Muscle layer of colon (tissue), 2 donors: ENCODE measurements around the gene NR5A2.
"Not testable (repeated sequence)": the region's sequence is repeated elsewhere in the genome, so short reads cannot be mapped to it uniquely, and the experiment has no call there.

Experiments
- H3K27ac ChIP-seq: one replicate; pipeline ENCODE4 v1.7.0; 2013; ENCODE audit warnings: low read depth, mild to moderate bottlenecking, low read length, moderate library complexity
- H3K27me3 ChIP-seq, 2 donors: one replicate each; pipeline ENCODE4 v1.7.0; 2013; ENCODE audit warnings: low read length in 2 of 2, mild to moderate bottlenecking in 2 of 2; ENCODE audit not compliant: insufficient read depth in 2 of 2, control insufficient read depth in 1 of 2
- H3K36me3 ChIP-seq: one replicate; pipeline ENCODE4 v1.7.0; 2013; ENCODE audit warnings: mild to moderate bottlenecking, low read length; ENCODE audit not compliant: insufficient read depth
- H3K4me1 ChIP-seq: one replicate; pipeline ENCODE4 v1.7.0; 2013; ENCODE audit warnings: mild to moderate bottlenecking, low read length; ENCODE audit not compliant: insufficient read depth
- H3K4me3 ChIP-seq, 2 donors: one replicate each; pipeline ENCODE4 v1.7.0; 2013; ENCODE audit warnings: low read length in 2 of 2, low read depth in 1 of 2, mild to moderate bottlenecking in 1 of 2, moderate library complexity in 1 of 2
- H3K9ac ChIP-seq: one replicate; pipeline ENCODE4 v1.7.0; 2013; ENCODE audit warnings: low read length
- H3K9me3 ChIP-seq: one replicate; pipeline ENCODE4 v1.7.0; 2013; ENCODE audit warnings: mild to moderate bottlenecking, low read length
- donor health status: abdominal sarcoma.
- donor health status: Adenocarcinoma of cecum.

NR5A2 gene

DNA sequence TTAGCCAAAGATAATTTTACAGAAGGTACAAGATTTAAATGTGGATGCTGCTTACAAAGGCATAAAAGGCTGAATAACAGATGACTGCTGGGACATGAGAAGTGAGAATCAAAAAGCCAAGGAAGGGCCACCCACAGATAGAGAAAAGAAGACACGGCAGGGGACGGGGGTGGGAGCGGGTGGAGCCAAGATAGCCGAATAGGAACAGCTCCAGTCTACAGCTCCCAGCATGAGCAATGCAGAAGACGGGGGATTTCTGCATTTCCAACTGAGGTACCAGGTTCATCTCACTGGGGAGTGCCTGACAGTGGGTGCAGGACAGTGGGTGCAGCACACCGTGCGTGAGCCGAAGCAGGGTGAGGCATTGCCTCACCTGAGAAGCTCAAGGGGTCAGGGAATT, 157.7 kb downstream of the NR5A2 start:
- H3K27me3 ChIP-seq, H3K4me3 ChIP-seq, H3K36me3 ChIP-seq, H3K9ac ChIP-seq, H3K9me3 ChIP-seq, H3K27ac ChIP-seq: not testable (repeated sequence)
- peaks cover 11% of the 10 kb centered on the region for H3K4me1 ChIP-seq

GRCh38 chr1:200187332-200187731, 159.8 kb downstream of the NR5A2 start:
- H3K9me3 ChIP-seq, H3K4me3 ChIP-seq, H3K27ac ChIP-seq, H3K9ac ChIP-seq, H3K36me3 ChIP-seq, H3K27me3 ChIP-seq: not testable (repeated sequence)
- H3K4me1 ChIP-seq = peaks cover 11% of the 10 kb centered on the region

DNA sequence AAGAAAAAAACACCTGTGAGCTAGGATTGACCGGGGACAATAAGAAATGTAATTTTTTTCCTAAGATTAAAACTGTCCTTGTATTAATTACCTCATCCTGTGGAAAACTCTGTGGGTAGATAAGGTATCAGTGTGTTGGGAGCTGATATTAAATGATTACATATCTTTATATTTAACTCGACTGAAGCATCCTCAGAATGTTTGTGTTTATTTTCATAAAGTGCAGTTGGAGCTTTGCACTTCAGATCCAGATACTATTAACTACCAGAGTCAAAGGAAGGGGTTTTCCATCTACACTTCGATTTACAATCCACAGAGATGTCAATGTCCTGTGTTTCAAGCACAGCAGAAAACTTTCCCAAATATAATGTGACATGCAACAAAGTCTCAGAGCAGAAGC, 164.5 kb downstream of the NR5A2 start:
- no peak overlapping the region for H3K27ac ChIP-seq
- H3K9ac ChIP-seq = no peak overlapping the region
- no peaks in the 10 kb centered on the region for H3K9me3 ChIP-seq
- no peaks in the 10 kb centered on the region for H3K36me3 ChIP-seq
- no peaks in the 10 kb centered on the region for H3K27me3 ChIP-seq
- H3K4me3 ChIP-seq = no peak overlapping the region
- no peaks in the 10 kb centered on the region for H3K4me1 ChIP-seq

DNA sequence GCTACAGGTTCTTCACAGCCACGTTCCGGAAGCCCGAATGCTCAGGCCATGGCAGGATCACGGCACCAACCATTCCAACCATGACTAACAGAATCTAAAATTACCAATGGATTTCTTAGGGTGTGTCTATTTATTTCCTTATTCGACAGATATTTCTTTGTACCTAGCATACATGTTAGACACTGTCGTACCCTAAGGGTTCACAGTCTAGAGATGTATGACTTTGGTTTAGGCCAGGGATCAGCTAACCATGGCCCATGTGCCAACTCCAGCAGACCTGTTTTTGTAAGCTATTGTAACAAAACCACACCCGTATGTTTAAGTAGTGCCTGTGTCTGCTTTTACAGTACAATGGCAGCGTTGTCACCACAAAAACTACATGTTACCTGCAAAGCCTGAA, 167.0 kb downstream of the NR5A2 start:
- H3K9ac ChIP-seq = no peak overlapping the region
- H3K27me3 ChIP-seq = no peaks in the 10 kb centered on the region
- no peak overlapping the region for H3K4me3 ChIP-seq
- no peaks in the 10 kb centered on the region for H3K36me3 ChIP-seq
- H3K27ac ChIP-seq = no peak overlapping the region
- no peaks in the 10 kb centered on the region for H3K4me1 ChIP-seq
- H3K9me3 ChIP-seq = no peaks in the 10 kb centered on the region

DNA sequence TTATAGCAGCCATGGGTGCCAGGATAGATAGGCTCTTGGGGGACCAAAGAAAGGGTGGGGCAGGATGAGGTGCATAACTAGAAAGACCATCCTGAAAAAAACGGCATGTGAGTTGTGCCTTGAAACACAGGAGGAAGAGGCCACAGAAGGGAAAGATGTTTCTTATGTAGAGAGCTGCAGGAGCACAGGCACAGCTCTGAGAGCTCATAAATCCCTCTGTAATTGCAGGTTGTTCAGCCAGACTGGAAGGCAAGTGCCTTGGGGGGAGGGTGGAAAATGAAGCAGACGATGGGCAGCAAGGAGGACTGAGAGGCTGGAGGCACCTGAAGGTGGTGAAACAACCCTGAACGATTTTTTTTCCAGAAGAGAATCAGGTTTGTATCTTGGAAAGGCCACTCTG, 170.7 kb downstream of the NR5A2 start:
- H3K9ac ChIP-seq = no peak overlapping the region
- no peak overlapping the region for H3K27ac ChIP-seq
- H3K27me3 ChIP-seq = no peaks in the 10 kb centered on the region
- no peaks in the 10 kb centered on the region for H3K36me3 ChIP-seq
- no peaks in the 10 kb centered on the region for H3K4me1 ChIP-seq
- no peaks in the 10 kb centered on the region for H3K9me3 ChIP-seq
- H3K4me3 ChIP-seq = no peak overlapping the region

- H3K27me3 ChIP-seq = no peaks in the 10 kb centered on the region
- no peak overlapping the region for H3K27ac ChIP-seq
- no peaks in the 10 kb centered on the region for H3K4me1 ChIP-seq
- no peak overlapping the region for H3K9ac ChIP-seq
- no peaks in the 10 kb centered on the region for H3K36me3 ChIP-seq
- no peaks in the 10 kb centered on the region for H3K9me3 ChIP-seq
- H3K4me3 ChIP-seq = no peak overlapping the region
These were observed 177.9 kb downstream of the NR5A2 start for GRCh38 chr1:200205216-200205995.

DNA sequence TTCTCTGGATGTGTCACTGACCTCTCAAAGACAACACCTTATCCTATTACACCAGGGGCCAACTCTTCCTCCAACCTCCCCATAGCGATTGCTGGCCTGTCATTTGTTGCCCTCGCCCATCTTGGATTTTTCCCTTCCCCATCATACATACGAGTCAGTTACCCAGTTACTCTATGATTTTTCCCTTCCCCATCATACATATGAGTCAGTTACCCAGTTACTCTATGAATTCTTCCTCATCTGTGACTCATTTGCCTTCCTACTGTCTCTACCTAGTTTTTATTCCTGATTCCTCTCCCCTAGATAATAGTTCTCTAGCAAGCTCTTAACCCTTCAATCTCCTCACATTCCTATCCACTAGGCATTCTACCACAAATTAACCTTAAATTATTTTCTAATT, 178.8 kb downstream of the NR5A2 start:
- Histone ChIP-seq H3K36me3 (no peaks in the 10 kb centered on the region), H3K9me3 (no peaks in the 10 kb centered on the region), H3K27me3 (no peaks in the 10 kb centered on the region), H3K4me1 (no peaks in the 10 kb centered on the region), H3K27ac (no peak overlapping the region), H3K4me3 (no peak overlapping the region), H3K9ac (no peak overlapping the region)

- Histone ChIP-seq H3K36me3 (no peaks in the 10 kb centered on the region), H3K4me1 (no peaks in the 10 kb centered on the region), H3K4me3 (no peak overlapping the region), H3K9ac (no peak overlapping the region), H3K27me3 (no peaks in the 10 kb centered on the region), H3K9me3 (no peaks in the 10 kb centered on the region), H3K27ac (no peak overlapping the region)
These were observed 179.3 kb downstream of the NR5A2 start for GRCh38 chr1:200206761-200207160.

DNA sequence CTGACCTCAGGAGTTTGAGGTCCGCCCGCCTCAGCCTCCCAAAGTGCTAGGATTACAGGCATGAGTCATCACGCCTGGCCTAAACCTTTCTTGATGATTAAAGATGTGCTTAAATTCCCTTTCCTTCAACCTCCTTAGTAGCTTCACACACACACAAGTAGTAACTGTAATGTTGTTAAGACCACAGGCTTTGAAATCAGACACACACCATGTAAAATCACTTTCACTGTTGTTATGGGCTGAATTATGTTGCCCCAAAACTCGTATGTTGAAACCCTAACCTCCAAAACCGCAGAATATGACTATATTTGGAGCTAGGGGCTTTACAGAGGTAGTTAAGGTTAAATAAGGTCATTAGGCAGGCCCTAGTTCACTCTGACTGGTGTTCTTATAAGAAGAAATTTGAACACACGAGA, 180.2 kb downstream of the NR5A2 start:
- Histone ChIP-seq H3K9ac (no peak overlapping the region), H3K4me3 (no peak overlapping the region), H3K27me3 (no peaks in the 10 kb centered on the region), H3K36me3 (no peaks in the 10 kb centered on the region), H3K9me3 (no peaks in the 10 kb centered on the region), H3K27ac (no peak overlapping the region), H3K4me1 (no peaks in the 10 kb centered on the region)

DNA sequence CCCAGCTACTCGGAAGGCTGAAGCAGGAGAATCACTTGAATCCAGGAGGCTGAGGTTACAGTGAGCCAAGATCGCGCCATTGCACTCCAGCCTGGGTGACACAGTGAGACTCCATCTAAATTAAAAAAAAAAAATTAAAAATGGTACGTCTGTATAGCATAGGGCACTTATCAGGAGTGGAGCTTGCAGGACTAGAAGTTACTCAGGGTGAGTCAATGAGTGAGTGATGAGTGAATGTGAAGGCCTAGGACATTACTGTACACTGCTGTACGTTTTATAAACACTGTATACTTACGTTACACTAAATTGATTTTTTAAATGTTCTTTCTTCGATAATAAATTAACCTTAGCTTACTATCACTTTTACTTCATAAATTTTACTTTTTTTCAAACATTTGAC, 183.6 kb downstream of the NR5A2 start:
- Histone ChIP-seq H3K9me3 (no peaks in the 10 kb centered on the region), H3K4me1 (no peaks in the 10 kb centered on the region), H3K27me3 (no peaks in the 10 kb centered on the region), H3K36me3 (no peaks in the 10 kb centered on the region), H3K27ac (no peak overlapping the region), H3K9ac (no peak overlapping the region), H3K4me3 (no peak overlapping the region)

GRCh38 chr1:200213392-200213791, 185.9 kb downstream of the NR5A2 start:
- no peaks in the 10 kb centered on the region for H3K27me3 ChIP-seq
- H3K9me3 ChIP-seq = no peaks in the 10 kb centered on the region
- H3K4me1 ChIP-seq = no peaks in the 10 kb centered on the region
- H3K4me3 ChIP-seq = no peak overlapping the region
- H3K27ac ChIP-seq = no peak overlapping the region
- H3K9ac ChIP-seq = no peak overlapping the region
- H3K36me3 ChIP-seq = no peaks in the 10 kb centered on the region

GRCh38 chr1:200213921-200214320, 186.4 kb downstream of the NR5A2 start:
- H3K27ac ChIP-seq = no peak overlapping the region
- no peak overlapping the region for H3K4me3 ChIP-seq
- H3K9me3 ChIP-seq = no peaks in the 10 kb centered on the region
- no peaks in the 10 kb centered on the region for H3K27me3 ChIP-seq
- H3K36me3 ChIP-seq = no peaks in the 10 kb centered on the region
- H3K4me1 ChIP-seq = no peaks in the 10 kb centered on the region
- H3K9ac ChIP-seq = no peak overlapping the region
